CD14-positive monocyte (primary cell): ENCODE results near the gene IRS2. TPM values are rescaled to one million over a fixed set of nuclear protein-coding genes. Genes with fewer than 3 reads are reported as not detected.

Experiments used
- DNase-seq, 3 donors: peaks; one replicate each; pipeline ENCODE4 v3.0.0-alpha.2; 2011 to 2022
- H2AFZ ChIP-seq: 2 replicates; pipeline ENCODE4 v1.6.0; 2012; ENCODE audit warnings: mild to moderate bottlenecking, low read depth, low read length, inconsistent platforms; ENCODE audit not compliant: insufficient read depth, poor library complexity, severe bottlenecking
- H3K27ac ChIP-seq, 2 donors: 1 replicate in 1 of 2; 2 replicates in 1 of 2; pipeline ENCODE4 v1.5.1; 2012 to 2013; ENCODE audit warnings: low read length in 2 of 2, control low read depth in 1 of 2, inconsistent platforms in 1 of 2, low read depth in 1 of 2, mild to moderate bottlenecking in 1 of 2
- H3K27me3 ChIP-seq, 2 donors: one replicate each; pipeline versions ENCODE4 v1.6.0 to v1.6.1; 2011 to 2013; ENCODE audit warnings: low read length in 2 of 2; ENCODE audit not compliant: control insufficient read depth in 2 of 2, insufficient read depth in 2 of 2
- H3K36me3 ChIP-seq, 2 donors: replicated peaks in 1 of 2; 1 replicate in 1 of 2; 2 replicates in 1 of 2; pipeline versions ENCODE4 v1.5.1 to v1.6.1; 2012 to 2013; ENCODE audit warnings: low read length in 2 of 2, control low read depth in 1 of 2, inconsistent platforms in 1 of 2, mild to moderate bottlenecking in 1 of 2; ENCODE audit not compliant: insufficient read depth in 2 of 2, control insufficient read depth in 1 of 2
- H3K4me1 ChIP-seq, 2 donors: 1 replicate in 1 of 2; 2 replicates in 1 of 2; pipeline versions ENCODE4 v1.5.1 to v1.6.1; 2012 to 2013; ENCODE audit warnings: low read length in 2 of 2, control low read depth in 1 of 2, inconsistent platforms in 1 of 2, mild to moderate bottlenecking in 1 of 2, moderate library complexity in 1 of 2; ENCODE audit not compliant: insufficient read depth in 2 of 2, control insufficient read depth in 1 of 2
- H3K4me2 ChIP-seq: replicated peaks from 2 replicates; pipeline ENCODE3; 2012; ENCODE audit warnings: low read length, moderate library complexity, mild to moderate bottlenecking; ENCODE audit not compliant: poor library complexity, severe bottlenecking; ENCODE audit errors: extremely low read depth
- H3K4me3 ChIP-seq, 3 experiments: fragments of 200-600 bp in 1 of 3; sonication (generic) in 1 of 3; replicated peaks in 1 of 3; 1 replicate in 2 of 3; 2 replicates in 1 of 3; pipeline ENCODE4 v1.5.1; 2011 to 2013; ENCODE audit warnings: low read length in 3 of 3, mild to moderate bottlenecking in 3 of 3, control low read depth in 2 of 3, low read depth in 2 of 3, inconsistent platforms in 1 of 3, moderate library complexity in 1 of 3
- H3K79me2 ChIP-seq: 2 replicates; pipeline ENCODE4 v1.6.0; 2012; ENCODE audit warnings: mild to moderate bottlenecking, control low read depth, inconsistent platforms, low read length, moderate library complexity; ENCODE audit not compliant: insufficient read depth
- H3K9ac ChIP-seq: 2 replicates; pipeline ENCODE4 v1.6.0; 2017; ENCODE audit warnings: low read length, mild to moderate bottlenecking; ENCODE audit not compliant: insufficient read depth, poor library complexity, severe bottlenecking
- H3K9me3 ChIP-seq, 2 donors: replicated peaks in 1 of 2; 1 replicate in 1 of 2; 2 replicates in 1 of 2; pipeline versions ENCODE4 v1.5.1 to v1.6.1; 2012 to 2013; ENCODE audit warnings: low read length in 2 of 2, control low read depth in 1 of 2; ENCODE audit not compliant: control insufficient read depth in 1 of 2, insufficient read depth in 1 of 2
- H4K20me1 ChIP-seq: 2 replicates; pipeline ENCODE4 v1.6.0; 2012; ENCODE audit warnings: mild to moderate bottlenecking, low read length, control low read depth, moderate library complexity; ENCODE audit not compliant: insufficient read depth
- H3K27ac Mint-ChIP-seq, 7 donors: one replicate each; pipeline ENCODE4 v1.8.0; 2020; ENCODE audit warnings: mild to moderate bottlenecking in 7 of 7, mixed read lengths in 7 of 7, moderate library complexity in 6 of 7, inconsistent platforms in 2 of 7
- H3K27me3 Mint-ChIP-seq, 3 donors: one replicate each; pipeline ENCODE4 v1.8.0; 2021 to 2022; ENCODE audit warnings: low read depth in 3 of 3, mild to moderate bottlenecking in 3 of 3, mixed read lengths in 3 of 3, moderate library complexity in 3 of 3, inconsistent platforms in 1 of 3
- H3K36me3 Mint-ChIP-seq, 2 donors: one replicate each; pipeline ENCODE4 v1.8.0; 2020; ENCODE audit warnings: mixed read lengths in 2 of 2, inconsistent platforms in 1 of 2, mild to moderate bottlenecking in 1 of 2
- H3K4me1 Mint-ChIP-seq: one replicate; pipeline ENCODE4 v1.8.0; 2020; ENCODE audit warnings: mild to moderate bottlenecking, mixed read lengths
- H3K4me3 Mint-ChIP-seq, 2 donors: one replicate each; pipeline ENCODE4 v1.8.0; 2020; ENCODE audit warnings: mild to moderate bottlenecking in 2 of 2, mixed read lengths in 2 of 2, moderate library complexity in 1 of 2
- H3K9me3 Mint-ChIP-seq, 7 donors: one replicate each; pipeline ENCODE4 v1.8.0; 2020 to 2022; ENCODE audit warnings: mixed read lengths in 7 of 7, mild to moderate bottlenecking in 6 of 7, moderate library complexity in 6 of 7, inconsistent platforms in 2 of 7
- WGBS: methylation state at CpG from one replicate; pipeline ENCODE4 v1.1.5; 2013; ENCODE audit warnings: missing lambda C conversion rate; ENCODE audit not compliant: insufficient coverage; 5-methylcytosine and 5-hydroxymethylcytosine counted together
- intact Hi-C, 2 donors: fragments of 100-400 bp; cut with micrococcal nuclease; formaldehyde crosslinking; loops; one replicate each; pipeline versions ENCODE4 v1.15.0 to v1.15.1; 2023
- polyA plus RNA-seq, 3 donors: library from polyadenylated mRNA; depleted of rRNA in 1 of 3; unstranded in 2 of 3; stranded (reverse) in 1 of 3; fragments of 300-500 nt in 2 of 3; fragments of >200 nt in 1 of 3; fragmentation: Illumina TruSeq in 2 of 3; gene quantifications; 1 replicate in 2 of 3; 2 replicates in 1 of 3; pipeline ENCODE4 v1.2.3, GENCODE V29; 2012 to 2021
- TF ChIP-seq, protein P1 (sequence below): fragments of 200-600 bp; IDR thresholded peaks from one replicate; pipeline ENCODE4 v1.8.0; 2022; ENCODE audit warnings: antibody characterized with exemption, mild to moderate bottlenecking

The IRS2 gene
- polyA plus RNA-seq, 3 donors = 2.4 to 27.1 (median 3.5) TPM

DNA sequence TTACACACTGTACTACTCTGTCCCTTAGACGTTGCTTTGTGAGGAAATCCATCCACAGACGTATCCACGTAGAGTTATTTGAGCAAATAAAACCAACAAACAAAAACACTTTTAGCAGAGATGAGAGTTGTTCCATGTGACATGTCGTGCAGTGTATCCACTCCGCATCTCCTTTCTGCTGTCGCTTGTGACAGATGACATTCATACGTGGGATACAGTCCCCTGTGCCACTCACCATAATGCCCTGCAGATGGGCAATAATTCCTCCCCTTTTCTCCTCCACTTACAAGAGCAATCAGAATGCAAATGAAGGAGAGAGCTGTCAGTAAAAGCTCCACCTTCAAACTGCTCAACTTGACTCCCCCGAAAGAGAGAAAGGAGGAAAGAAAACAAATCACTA is 26.0 kb downstream of the IRS2 start:
- TF ChIP-seq, protein P1, sequence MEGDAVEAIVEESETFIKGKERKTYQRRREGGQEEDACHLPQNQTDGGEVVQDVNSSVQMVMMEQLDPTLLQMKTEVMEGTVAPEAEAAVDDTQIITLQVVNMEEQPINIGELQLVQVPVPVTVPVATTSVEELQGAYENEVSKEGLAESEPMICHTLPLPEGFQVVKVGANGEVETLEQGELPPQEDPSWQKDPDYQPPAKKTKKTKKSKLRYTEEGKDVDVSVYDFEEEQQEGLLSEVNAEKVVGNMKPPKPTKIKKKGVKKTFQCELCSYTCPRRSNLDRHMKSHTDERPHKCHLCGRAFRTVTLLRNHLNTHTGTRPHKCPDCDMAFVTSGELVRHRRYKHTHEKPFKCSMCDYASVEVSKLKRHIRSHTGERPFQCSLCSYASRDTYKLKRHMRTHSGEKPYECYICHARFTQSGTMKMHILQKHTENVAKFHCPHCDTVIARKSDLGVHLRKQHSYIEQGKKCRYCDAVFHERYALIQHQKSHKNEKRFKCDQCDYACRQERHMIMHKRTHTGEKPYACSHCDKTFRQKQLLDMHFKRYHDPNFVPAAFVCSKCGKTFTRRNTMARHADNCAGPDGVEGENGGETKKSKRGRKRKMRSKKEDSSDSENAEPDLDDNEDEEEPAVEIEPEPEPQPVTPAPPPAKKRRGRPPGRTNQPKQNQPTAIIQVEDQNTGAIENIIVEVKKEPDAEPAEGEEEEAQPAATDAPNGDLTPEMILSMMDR = no peak

DNA sequence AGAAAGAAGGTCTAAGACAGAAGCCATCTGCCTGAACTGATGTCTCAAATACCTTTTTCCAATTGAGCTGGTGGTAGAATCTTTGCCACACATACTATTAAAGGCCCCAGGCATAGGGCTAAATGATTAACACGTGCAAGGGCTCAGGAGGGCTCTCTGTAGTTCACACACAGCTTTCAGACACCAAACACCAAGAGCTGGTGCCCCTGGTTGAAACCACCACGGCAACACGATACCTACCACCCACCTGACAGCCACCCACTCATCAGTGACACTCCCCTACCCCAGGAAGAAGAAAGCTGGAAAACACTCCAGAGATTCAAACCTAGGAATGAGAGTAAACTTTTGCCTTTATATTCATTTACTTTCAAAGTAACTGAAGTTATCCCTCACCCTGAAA is 26.8 kb downstream of the IRS2 start:
- no peak overlapping the region for H3K9ac ChIP-seq
- peak overlapping the region in 1 of 2 donors; percentile 21 for H3K27ac ChIP-seq
- Mint-ChIP-seq H3K27ac (peak overlapping the region in 3 of 7 donors; percentile 4 to 50 (median 43)), H3K36me3 (peaks cover 36 to 75% of the 10 kb centered on the region in 2 donors), H3K4me1 (peaks cover 39% of the 10 kb centered on the region), H3K9me3 (peaks cover 0 to 3% (median 0%) of the 10 kb centered on the region in 7 donors), H3K4me3 (no peak overlapping the region), H3K27me3 (no peaks in the 10 kb centered on the region)
- no peak overlapping the region for H3K4me2 ChIP-seq
- no peak for DNase-seq
- H3K9me3 ChIP-seq = peaks cover 0 to 6% of the 10 kb centered on the region in 2 donors
- peaks cover 12 to 13% of the 10 kb centered on the region in 2 donors for H3K4me1 ChIP-seq
- intact Hi-C loops = no loop called here
- H3K79me2 ChIP-seq = peaks cover 95% of the 10 kb centered on the region
- no peaks in the 10 kb centered on the region for H3K27me3 ChIP-seq
- H3K36me3 ChIP-seq = peaks cover 21 to 60% of the 10 kb centered on the region in 2 donors
- H2AFZ ChIP-seq = no peak overlapping the region
- H4K20me1 ChIP-seq = peaks cover 100% of the 10 kb centered on the region
- TF ChIP-seq, protein P1 = no peak
- H3K4me3 ChIP-seq = no peak overlapping the region
- 100% methylated on average over 3 of the region's 3 CpGs for WGBS

More for the DNA sequence above, 26.0 kb downstream of the IRS2 start:
- peaks cover 97% of the 10 kb centered on the region for H3K79me2 ChIP-seq
- intact Hi-C loops = no loop called here
- H3K27ac Mint-ChIP-seq = no peak overlapping the region
- peaks cover 14 to 52% of the 10 kb centered on the region in 2 donors for H3K36me3 ChIP-seq
- no peak overlapping the region for H3K4me2 ChIP-seq
- H3K4me1 ChIP-seq = peaks cover 12 to 13% of the 10 kb centered on the region in 2 donors
- DNase-seq = no peak
- peaks cover 46% of the 10 kb centered on the region for H3K4me1 Mint-ChIP-seq
- H3K9ac ChIP-seq = no peak overlapping the region
- no peak overlapping the region for H3K4me3 ChIP-seq
- peaks cover 0 to 3% (median 0%) of the 10 kb centered on the region in 7 donors for H3K9me3 Mint-ChIP-seq
- no peak overlapping the region for H3K4me3 Mint-ChIP-seq
- no peak overlapping the region for H3K27ac ChIP-seq
- H3K9me3 ChIP-seq = peaks cover 0 to 6% of the 10 kb centered on the region in 2 donors
- H3K36me3 Mint-ChIP-seq = peaks cover 31 to 70% of the 10 kb centered on the region in 2 donors
- no peak overlapping the region for H2AFZ ChIP-seq
- peaks cover 100% of the 10 kb centered on the region for H4K20me1 ChIP-seq
- H3K27me3 ChIP-seq = no peaks in the 10 kb centered on the region
- WGBS = 90% methylated on average over 7 of the region's 8 CpGs
- H3K27me3 Mint-ChIP-seq = no peaks in the 10 kb centered on the region
